GM18498 (cell line): ENCODE results near the gene LRRC3.

ENCODE experiments used
- ATAC-seq: cut with Tn5 transposase; IDR thresholded peaks from one replicate; pipeline ENCODE4 v1.9.1; 2021; ENCODE audit warnings: mild to moderate bottlenecking, moderate library complexity; ENCODE audit not compliant: unreplicated experiment

The LRRC3 gene

DNA sequence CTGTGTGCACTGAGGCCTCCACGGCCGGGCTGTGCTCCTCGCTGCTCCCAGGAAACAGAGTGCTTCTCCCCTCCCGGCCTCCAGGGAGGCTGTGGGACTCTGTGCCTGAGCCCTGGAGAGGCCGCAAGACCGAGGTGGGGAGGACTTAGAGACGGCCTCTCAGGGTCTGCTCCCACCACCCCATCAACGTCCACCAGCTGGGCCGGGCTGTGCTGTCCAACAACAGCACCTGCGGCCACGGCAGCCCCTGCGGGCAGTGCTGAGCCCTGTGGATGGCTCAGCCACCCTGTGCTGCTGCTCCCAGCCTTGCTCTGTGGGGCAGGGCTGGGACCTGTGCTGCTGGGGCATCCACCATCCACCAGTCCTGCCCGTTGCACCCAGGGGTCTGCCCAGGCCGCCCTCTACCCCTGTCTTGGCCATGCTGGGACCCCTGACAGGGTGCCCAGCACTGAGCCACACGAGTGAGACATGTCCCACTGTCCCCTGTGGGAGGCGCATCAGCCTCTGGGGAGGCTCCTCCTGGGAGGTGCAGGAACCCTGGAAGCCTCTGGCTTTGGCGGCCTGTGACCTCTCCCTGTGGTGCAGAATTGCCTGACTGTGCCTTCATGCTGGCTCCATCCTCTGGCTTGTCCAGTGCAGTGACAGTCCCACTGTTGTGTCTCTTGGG is 31.2 kb upstream of the LRRC3 start:
- ATAC-seq, result no peak

- ATAC-seq, result no peak
Measured at GRCh38 chr21:44424608-44425306, 30.6 kb upstream of the LRRC3 start.

- ATAC-seq, result no peak
Measured at GRCh38 chr21:44425307-44425894, 29.9 kb upstream of the LRRC3 start.

DNA sequence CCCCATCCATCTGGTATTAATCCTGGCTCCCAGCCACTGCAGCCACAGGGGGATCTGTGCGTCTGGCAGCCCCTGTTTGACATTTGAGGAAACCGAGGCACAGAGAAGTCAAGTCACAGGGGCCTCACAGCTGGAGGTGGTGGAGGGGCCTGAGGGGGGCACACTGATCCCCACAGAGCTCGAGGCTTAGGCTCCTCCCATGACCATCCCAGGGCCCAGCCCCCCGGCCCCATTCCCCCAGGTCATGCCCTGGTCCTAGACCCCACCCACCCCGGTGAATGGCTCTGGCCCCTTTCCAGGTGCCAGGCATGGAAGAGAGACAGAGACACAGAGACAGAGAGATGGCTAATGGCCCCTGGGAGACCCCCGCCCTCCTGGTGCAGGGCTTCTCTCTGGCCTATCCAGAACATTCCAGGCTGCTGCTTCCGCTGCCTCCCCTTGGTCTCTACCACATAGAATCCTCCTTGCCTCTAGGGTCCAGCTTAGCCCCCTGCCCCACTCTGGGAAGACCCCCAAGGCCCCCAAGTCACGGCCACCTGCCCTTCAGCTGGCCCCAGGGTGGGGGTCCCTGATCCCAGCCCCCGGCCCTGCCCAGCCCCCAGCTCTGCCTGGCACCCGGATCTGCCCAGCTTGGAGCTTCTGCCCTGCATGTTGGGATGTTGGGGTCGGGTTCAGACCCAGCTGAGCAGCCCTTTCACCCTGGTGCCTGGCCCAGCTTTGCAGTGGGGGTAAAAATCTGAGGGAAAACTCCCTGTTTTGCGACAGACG is 29.2 kb upstream of the LRRC3 start:
- no peak for ATAC-seq

- ATAC-seq, result no peak
Measured at GRCh38 chr21:44426663-44427191, 28.6 kb upstream of the LRRC3 start.

- ATAC-seq, result no peak
Measured at GRCh38 chr21:44427241-44428120, 27.8 kb upstream of the LRRC3 start.

DNA sequence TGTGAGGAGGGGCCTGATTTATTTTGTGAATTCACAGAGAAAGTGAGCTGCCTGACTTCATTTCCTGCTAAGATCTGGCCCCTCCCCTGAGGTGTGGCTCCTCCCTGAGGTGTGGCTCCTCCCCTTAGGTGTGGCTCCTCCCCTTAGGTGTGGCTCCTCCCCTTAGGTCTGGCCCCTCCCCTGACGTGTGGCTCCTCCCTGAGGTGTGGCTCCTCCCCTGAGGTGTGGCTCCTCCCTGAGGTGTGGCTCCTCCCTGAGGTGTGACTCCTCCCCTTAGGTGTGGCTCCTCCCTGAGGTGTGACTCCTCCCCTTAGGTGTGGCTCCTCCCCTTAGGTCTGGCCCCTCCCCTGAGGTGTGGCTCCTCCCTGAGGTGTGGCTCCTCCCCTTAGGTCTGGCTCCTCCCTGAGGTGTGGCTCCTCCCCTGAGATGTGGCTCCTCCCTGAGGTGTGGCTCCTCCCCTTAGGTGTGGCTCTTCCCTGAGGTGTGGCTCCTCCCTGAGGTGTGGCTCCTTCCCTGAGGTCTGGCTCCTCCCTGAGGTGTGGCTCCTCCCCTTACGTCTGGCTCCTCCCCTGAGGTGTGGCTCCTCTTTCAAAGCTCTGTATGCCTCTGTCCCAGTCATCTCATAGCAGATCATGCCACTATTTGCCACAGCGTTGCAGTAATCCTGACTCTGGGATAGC is 26.9 kb upstream of the LRRC3 start:
- no peak for ATAC-seq

DNA sequence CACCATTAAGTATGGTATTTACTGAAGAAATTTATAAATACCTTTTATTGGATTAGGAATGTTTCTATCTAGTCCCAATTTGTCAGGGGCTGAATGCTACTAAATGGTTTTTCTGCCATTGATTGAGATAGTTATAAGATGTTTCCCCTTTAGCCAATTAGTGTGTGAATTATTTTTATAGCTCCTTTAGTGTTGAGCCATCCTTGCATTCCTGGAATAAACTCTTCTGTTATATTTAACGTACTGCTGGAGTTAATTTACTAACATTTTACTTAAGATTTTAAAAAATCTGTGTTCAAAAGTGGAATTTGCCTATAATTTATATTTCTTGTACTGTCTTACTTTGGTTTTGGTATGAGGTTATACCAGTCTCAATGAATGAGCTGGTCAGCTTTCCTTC is 25.4 kb upstream of the LRRC3 start:
- no peak for ATAC-seq

GRCh38 chr21:44431300-44431699 is 24.0 kb upstream of the LRRC3 start:
- no peak for ATAC-seq

DNA sequence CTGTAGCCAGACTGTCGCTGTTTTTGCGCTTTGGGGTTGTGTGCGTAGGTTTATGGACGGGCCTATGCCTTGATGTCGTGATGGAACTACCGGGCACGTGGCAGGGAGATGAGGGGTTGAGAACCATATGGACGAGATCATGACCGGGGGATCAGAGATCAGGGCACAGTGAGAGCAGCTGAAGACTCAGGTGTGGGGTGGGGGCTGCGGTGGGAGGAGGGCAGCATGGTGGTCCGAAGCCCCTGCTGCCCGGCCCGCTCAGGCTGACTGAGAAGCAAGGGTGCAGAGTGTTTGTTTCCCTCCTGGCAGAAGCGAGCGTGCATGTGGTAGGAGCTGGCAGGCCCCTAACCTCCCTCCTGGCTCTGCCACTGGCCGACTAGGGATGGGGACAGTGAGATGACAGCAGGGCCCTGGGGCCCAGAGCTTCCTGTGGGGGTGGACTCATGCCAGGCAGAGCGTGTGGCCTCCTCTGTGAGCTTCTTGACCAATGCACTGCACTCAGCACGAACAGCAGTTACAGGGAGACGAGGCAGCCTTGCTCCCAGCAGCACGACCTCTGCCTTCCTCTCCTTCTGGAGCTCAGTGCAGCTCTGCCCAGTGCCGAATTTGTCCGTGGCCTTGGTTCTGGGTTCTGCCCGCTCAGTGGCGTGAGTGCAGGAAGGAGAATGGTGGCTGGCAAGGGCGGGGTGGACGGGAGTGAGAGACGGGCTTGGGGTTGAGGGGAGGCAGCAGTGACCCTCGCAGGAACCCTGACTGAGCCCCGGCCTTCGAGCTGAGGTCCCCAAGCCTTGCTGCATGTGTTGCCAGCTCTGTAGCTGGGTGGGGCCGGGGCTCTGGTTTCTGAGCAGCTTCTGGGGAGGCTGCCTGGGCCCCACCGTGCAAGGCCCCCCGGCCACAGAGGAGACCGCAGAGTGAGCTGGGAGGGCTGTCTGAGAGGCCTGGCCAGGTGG is 22.2 kb upstream of the LRRC3 start:
- ATAC-seq, result no peak

DNA sequence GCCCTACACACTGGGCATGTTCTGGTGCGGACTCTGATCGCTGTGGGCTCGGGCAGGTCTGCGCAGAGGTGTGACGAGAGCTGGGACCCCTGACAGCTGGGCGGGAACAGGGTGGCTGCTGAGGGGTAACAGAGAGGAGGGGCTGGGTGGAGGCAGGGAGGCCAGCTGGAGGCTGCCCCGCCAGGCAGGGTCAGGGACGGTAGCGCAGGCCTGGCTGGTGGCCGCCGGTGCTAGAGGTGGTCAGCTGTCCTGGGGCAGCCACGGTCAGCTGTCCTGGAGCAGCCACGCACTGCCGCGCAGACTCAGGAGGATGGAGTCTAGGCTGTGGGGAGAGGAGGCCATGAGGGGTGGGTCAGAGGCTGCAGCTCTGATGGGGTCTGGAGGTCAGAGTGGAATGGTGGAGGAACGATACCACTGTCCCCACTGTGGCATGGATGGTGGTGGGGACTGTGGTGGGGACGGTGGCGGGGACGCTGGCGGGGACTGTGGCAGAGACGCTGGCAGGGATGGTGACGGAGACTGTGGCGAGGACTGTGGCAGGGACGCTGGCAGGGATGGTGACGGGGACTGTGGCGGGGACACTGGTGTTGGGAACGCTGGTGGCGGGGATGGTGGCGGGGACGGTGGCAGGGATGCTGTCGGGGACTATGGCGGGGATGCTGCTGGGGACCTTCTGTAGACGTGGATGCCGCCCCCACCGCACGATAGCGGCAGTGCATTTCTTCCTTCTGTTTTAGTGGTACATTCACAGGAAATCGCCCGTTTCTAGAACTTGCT is 21.3 kb upstream of the LRRC3 start:
- no peak for ATAC-seq

- no peak for ATAC-seq
Measured at GRCh38 chr21:44434568-44434925, 20.8 kb upstream of the LRRC3 start.

- no peak for ATAC-seq
Measured at GRCh38 chr21:44434936-44435635, 20.2 kb upstream of the LRRC3 start.

DNA sequence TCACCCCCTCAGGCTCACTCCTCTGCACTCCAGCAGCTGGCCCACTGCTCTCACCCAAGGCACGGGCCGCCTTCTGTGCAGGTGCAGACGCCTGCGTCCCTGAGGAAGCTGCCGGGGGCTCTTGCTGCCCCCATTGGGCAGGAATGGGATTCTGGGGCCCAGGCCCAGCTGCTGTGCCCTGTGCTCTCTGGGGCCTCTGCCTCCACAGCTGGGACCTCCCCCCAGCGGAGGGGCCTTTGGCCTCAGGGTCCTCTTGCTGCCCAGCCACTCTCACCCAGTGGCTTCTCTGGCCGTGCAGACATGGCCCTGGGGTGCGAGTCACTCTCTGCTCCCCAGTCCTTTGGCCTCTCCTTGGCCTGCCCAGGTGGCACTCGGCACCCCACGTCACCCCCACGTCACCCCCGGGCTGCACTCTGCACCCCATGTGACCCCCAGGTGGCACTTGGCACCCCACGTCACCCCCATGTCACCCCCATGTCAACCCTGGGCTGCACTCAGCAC is 19.1 kb upstream of the LRRC3 start:
- no peak for ATAC-seq

GRCh38 chr21:44436958-44437357 is 18.4 kb upstream of the LRRC3 start:
- ATAC-seq, result no peak

DNA sequence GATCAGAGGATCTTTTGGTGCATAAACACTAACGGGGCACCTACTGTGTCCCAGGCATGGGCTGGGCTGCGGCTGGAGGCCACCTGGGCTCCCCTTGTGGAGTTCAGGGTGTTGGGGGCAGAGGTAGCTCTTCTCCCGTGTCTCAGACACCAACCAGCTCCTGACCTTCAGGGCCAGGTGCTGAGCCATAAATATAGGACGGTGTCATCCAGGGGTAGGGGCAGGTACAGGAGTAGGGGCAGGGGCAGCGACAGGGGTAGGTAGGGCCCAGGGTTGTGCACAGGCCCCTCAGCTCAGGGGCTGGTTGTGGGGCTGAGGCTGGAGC is 18.0 kb upstream of the LRRC3 start:
- ATAC-seq, result no peak

DNA sequence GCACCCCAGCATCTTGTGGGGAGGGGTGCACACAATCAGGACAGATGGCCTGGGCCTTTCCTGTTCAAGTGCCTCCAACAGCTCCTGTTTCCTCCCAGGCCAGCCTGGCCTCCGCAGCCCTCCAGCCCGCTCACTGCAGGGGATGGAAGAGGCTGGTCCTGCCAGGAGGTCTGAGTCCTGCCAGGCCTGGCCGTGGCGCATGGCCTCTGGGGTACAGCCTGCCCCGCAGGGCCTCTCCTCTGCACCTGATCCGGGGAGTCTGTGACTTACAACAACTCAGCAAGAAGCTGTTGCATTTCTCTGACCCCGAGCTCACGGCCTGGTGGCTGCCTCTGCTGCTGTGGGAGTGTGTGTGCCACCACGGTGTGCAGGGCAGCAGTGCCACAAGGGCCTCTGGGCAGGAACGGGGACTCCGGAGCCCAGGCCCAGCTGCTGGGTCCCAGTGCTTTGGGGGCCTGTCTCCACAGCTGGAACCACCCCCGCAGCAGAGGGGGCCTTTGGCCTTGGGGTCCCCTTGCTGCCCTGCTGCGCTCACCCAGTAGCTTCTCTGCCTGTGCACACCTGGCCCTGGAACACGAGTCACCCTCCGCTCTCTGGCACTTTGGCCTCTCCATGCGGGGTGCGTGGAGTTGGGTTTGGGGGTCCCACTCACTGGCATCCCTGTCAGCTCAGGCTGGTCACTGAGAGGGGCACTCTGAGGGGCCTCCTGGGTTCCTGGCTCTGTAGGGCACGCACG is 17.4 kb upstream of the LRRC3 start:
- no peak for ATAC-seq
